Measurements from ENCODE around the gene DHRS11.

DNA sequence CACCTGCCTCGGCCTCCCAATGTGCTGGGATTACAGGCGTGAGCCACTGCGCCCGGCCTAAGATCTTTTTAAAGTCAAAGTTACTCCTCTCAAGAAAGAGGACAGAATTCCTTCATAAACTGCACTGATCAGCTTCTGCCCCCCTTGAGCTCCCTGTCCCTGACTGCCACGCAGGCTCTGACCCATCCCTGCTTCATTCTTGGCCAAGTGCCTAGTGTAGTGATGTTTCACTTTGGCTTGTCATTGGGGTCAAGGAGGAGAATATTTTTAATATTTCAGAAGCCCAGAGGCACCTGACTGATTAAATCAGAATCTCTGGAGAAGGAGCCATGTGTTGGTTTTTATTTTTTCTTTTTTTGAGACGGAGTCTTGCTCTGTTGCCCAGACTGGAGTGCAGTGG, 18.8 kb downstream of the DHRS11 start:
- TF ChIP-seq, protein P1, sequence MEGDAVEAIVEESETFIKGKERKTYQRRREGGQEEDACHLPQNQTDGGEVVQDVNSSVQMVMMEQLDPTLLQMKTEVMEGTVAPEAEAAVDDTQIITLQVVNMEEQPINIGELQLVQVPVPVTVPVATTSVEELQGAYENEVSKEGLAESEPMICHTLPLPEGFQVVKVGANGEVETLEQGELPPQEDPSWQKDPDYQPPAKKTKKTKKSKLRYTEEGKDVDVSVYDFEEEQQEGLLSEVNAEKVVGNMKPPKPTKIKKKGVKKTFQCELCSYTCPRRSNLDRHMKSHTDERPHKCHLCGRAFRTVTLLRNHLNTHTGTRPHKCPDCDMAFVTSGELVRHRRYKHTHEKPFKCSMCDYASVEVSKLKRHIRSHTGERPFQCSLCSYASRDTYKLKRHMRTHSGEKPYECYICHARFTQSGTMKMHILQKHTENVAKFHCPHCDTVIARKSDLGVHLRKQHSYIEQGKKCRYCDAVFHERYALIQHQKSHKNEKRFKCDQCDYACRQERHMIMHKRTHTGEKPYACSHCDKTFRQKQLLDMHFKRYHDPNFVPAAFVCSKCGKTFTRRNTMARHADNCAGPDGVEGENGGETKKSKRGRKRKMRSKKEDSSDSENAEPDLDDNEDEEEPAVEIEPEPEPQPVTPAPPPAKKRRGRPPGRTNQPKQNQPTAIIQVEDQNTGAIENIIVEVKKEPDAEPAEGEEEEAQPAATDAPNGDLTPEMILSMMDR (IDR thresholded peaks at IDR 0.05): no peak
- TF ChIP-seq POLR2AphosphoS5 (IDR thresholded peaks at IDR 0.05) (no peak), EP300 (IDR thresholded peaks at IDR 0.05; ENCODE audit: low read depth) (no peak), POLR2A (IDR thresholded peaks at IDR 0.05) (no peak)
